G401.6 (cell line): Measurements from ENCODE around the gene PRKCE.

ENCODE experiments used
- FAIRE-seq: peaks from 2 replicates; lab custom pipeline; 2012; peaks lifted over from hg19 to GRCh38; lab: Jason Lieb, UNC

The PRKCE gene

DNA sequence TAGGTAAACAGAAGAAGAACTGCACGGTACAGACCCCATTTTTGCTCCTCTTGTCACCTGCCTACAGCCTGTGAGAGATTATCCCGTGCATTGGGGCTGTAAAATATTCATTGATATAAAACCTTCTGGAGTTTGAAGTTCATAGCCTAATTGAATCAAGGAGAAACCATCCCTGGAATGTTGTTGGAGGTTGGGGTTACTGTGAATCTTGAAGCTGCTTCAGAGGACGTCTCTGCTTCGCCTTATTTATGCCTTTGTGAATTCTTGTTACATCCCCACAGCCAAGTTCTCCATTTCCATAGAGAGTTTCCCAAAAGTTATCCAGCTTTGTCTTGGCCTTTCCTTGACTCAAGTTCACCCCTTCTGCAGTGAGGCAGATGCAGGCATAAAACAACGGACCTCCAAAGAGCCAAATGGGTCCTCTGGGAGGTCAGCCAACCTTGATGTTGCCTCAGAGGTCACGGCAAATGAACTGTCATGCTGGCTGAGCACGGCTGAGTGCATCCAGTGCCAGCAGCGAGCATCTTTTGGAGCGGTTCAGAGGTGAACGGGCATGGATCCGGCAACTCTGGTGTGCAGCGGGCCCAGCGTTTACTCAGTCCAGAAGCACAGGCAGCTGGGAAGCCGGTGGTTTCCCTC is 317.6 kb downstream of the PRKCE start:
- FAIRE-seq = no peak

DNA sequence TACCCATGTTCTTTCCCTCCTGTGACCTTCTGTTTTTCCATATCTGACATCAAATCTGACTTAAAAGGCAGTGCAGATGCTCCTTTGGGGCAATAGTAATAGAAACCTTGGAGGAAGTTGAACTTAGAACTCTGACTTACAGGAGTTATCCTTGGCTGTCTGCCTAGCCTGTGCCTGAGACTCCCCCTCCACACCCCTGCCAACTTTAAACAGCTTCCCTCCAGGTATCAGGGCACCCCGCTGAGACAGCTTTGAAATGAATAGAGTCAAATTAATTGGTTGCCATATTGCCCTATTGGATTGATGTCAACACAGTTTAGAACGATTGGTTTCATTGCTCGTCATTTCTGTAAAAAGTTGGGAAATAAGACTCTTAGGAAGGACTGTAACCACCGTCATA is 322.0 kb downstream of the PRKCE start:
- no peak for FAIRE-seq

DNA sequence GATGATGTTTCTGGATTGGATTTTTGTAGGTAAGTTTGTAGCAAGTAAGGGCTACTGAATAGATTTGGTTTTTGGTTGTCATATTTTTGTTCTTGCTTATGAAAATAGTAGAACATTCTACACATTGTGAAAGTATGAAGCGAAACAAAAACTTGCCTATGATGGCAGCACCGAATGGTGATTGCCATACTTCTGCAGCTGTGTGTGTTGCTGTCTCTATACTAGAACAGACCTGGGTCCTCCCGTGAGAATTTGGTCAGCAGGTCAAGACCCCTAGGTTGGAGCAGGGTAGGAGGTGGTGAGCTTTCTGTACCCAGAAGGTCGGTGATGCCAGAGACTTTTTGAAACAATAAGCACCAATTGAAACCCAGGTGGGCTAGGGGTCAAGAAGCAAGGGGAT is 322.6 kb downstream of the PRKCE start:
- no peak for FAIRE-seq

DNA sequence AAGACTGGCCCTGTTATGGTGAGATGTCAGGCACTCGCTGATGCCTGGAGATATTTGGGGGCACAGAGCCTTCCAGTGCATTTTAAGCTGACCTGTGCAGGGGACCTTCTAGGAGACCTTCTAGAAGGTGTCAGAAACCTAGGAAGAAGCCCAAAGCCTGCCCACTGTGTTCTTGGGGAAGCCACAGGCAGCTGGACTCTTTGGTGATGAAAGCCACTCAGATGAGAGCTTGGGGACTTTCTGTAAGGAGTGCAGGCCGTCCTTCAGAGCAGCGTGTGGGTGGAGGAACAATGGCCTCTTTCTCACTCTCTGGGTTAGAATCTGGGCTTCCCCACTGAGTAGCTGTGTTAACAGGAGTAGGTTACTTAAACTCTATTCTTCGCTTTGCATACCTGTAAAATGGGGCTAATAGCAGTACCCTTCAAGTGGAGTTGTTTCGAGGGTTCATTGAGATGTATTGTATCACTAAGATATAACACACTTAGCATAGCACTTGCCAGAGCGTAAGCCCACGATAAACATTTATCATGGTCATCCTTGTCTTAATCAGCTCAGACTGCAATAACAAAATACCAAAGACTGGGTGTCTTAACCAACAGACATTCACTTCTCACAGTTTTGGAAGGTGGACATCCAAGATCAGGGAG is 323.4 kb downstream of the PRKCE start:
- FAIRE-seq = no peak

- no peak for FAIRE-seq
Observed at GRCh38 chr2:45975752-45976517, 324.5 kb downstream of the PRKCE start.

GRCh38 chr2:45978302-45978859 is 326.9 kb downstream of the PRKCE start:
- no peak for FAIRE-seq

DNA sequence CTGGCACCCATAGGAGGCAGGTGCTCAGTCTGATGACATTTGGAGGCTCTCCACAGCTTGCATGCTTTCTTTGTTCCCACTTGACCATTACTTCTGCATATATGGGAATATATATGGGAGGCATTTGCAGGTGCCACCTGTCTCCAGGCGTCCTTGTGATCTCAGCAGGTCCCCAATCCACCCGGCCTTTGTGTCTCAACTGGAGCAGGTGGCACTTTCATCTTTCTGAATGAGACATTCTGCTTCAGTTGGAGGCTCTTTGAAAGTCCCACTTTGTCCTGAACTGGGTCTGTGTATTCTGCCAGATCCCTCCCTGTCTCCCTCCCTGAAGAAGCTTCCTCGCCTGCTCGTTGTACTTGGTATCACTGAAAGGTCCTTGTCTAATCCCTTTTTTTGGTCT is 327.6 kb downstream of the PRKCE start:
- no peak for FAIRE-seq

DNA sequence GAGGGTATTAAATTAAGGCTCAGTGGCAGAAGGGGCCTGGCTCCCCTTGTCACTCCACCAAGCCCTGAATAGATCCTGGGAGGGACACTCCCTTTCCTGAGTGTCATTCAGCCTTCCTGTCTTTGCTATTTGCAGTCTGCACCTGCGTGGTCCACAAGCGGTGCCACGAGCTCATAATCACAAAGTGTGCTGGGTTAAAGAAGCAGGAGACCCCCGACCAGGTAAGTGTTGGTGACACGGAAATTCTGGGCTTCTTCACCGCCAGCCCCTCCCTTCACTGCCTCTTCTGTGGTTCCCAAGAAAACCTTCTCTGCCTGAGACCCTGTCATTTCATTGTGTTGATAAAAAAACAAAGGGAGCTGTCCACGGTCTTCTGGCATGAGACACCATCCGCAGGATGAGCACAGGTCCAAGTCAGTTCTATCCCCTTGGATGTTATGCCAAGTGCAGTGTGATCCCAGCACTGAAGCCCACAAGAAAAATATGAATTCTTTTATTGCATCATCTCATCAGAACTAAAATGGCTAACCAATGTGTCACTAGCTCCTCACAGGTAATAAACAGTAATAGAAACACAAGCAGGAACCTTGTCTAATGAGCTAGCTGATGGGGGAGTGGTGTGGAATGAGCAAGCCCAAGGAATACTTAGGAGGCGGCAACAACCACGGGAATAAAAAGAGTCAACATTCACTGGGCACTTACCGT is 328.8 kb downstream of the PRKCE start:
- no peak for FAIRE-seq

- FAIRE-seq = no peak
Observed at GRCh38 chr2:45981384-45981930, 330.0 kb downstream of the PRKCE start.

GRCh38 chr2:45982096-45982495 is 330.6 kb downstream of the PRKCE start:
- no peak for FAIRE-seq

DNA sequence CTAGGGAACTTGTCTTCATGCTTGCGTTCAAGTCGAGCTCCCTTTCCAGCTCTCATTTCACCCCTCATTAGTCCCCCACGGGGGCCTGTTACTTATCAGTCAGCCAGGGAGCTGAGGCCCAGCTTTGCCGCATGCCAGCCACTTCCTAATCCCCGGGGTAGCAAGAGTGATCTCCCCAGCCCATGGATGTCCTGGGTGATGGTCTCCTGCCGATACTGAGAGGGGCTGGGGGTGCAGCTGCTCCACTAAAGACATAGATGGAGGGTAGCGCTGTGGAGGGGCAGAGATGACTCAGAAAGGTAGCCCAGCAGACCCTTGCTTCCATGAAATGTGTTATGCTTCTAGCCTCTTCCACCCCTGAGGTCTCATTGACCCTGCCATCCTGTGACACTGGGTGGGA is 331.7 kb downstream of the PRKCE start:
- no peak for FAIRE-seq

GRCh38 chr2:45984366-45984765 is 332.9 kb downstream of the PRKCE start:
- FAIRE-seq = no peak

GRCh38 chr2:45984896-45985473 is 333.5 kb downstream of the PRKCE start:
- no peak for FAIRE-seq

DNA sequence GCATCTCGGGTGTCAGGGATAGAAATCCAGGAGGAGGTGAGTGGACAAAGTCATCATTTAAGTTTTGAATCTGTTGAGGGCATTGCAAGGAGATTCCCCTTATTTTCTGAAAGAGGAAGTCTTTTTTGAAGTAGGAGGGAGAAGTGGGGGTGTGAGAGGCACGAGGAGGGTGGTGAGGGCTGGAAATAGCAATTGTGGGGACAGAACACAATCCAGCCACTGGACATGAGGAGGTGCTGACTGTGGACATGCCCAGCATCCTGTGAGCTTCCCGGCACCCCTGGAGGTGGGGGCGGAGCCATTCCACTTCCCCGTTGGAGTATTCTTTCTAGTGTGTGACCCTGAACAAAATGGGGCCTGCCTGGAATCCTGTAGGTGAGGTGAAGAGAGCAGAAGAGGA is 335.0 kb downstream of the PRKCE start:
- no peak for FAIRE-seq

- FAIRE-seq = no peak
Observed at GRCh38 chr2:45987856-45988255, 336.4 kb downstream of the PRKCE start.

DNA sequence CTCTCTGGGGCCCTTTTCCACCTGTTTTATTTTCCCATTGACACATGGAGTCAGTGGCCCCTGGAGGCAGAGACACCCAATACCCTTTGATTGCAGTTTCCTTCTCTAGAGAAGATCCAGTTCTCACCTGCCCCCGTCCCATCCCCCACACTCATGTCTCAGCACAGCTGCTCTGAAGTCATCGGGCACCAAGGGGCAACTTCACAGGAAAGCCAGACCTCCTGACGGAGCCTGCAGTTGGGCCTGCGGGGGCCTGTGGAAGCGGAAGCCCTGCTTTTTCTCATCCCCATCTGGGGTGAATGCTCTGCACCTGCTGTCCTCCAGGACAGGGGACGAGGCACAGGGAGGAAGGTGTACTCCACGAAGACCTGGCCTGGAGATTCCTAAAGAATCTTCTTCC is 337.4 kb downstream of the PRKCE start:
- FAIRE-seq = no peak

DNA sequence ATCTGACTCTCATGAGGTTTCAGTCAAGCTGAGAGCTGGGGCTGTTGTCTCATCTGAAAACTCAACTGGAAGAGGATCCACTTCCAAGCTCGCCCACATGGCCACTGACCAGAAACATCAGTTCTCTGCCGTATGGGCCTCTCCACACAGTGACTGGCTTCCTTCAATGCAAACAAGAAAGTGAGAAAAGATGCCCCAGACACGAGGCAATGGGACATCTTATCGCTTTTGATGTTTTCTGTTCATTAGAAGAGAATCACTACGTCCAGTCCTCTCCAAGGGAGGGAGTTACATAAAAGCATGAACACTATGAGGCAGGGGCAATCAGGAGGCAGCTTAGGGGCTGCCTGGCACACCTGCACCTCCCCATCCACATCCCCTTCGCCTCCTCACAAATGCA is 338.7 kb downstream of the PRKCE start:
- FAIRE-seq = no peak

GRCh38 chr2:45992021-45992740 is 340.7 kb downstream of the PRKCE start:
- no peak for FAIRE-seq

DNA sequence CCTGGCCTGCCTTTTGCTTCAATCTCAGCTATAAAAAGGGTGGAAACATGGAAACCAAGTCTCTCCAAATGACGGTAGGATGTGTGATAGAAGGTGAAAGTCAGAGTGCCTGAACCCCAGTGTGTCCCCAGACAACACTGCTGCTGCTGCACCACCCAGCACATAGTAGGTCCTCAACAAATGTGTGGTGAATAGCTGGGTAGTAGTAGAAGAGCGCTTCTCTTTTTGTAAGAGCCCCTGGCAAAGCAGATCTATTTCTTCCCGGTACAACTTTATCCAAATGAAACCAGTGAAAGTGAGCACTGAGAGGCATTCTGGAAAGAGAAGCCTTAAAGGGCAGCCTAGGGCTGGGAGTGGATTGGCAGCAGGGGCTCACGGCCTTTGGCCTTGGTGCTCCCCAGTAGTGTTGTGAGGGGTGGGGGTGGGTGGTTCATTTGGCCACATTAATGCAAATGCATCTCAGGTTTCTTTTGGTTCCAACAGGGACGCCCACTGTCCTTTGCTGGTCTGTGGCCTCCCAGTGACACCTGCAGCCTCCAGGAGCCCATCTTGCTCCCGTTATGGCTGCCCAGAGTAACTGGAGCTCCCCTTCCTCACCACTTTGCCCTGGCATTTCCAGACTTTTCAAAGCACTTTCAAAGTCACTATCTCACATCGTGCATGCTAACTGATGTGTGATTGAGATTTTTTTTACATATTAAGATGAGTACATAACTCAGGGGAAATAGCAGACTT is 341.4 kb downstream of the PRKCE start:
- no peak for FAIRE-seq

DNA sequence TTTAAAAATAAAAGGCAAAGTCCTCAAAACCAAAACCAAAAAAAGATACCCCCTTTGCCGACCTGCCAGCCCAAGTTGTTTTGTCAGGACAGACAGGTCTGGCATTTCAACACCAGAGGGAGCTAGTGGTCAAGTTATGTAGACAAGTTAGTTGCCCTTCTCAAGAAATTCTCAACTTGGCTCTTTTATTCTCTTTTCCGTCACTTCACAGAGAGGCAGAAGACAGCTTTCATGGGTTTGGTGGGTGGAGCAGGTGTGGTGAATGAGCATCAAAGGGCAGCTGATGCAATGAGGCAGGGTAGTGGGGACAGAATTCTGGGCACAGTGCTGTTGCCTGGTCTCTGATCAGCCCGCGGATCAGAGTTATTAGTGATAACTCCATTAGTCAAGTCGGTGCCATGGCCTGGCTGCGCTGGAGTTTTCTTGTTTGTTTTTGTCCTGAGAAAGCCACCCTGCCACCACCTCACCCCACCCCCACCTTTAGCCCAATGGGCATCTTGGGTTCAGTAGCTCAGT is 342.1 kb downstream of the PRKCE start:
- FAIRE-seq = peak; percentile 80
